ENCODE measurements around the gene RNASE1.

DNA sequence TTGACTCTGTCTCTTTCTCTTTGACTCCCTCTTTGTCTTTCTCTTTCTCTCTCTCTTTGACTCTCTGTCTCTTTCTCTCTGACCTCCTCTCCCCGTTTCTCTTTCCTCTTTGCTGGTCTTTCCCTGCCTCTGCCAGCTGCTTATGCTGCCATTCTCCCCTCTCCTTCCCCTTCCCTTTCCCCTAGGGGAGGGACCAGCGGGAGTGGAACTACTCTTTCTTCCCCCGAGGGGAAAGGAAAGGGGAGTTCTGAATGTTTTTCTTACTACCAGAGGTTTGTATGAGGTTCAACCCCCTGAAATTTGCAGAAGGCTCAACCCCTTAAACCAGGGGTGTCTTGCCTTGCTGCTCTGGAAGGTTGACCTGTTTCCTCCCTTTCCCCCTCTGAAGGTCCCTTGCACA is 24.7 kb upstream of the RNASE1 start:
- TF ChIP-seq CTCF (IDR thresholded peaks at IDR 0.05; ENCODE audit: insufficient read depth, low read length, poor library complexity, severe bottlenecking) (no peak), EZH2phosphoT487 (conservative IDR thresholded peaks at IDR 0.05; ENCODE audit: low read length) (no peak)
